GM23248 (cell line): ENCODE data around the gene PROCA1. TPM values are rescaled to one million over a fixed set of nuclear protein-coding genes. Genes with fewer than 3 reads are reported as not detected.
A peak's percentile ranks its signal among the peaks of the same experiment; 100 is the strongest.

Experiments
- DNase-seq: peaks from one replicate; pipeline ENCODE4 v3.0.0-alpha.2; 2015
- H2AFZ ChIP-seq: fragments of 200-600 bp; sonication (generic); 2 replicates; pipeline ENCODE4 v1.6.1; 2016; ENCODE audit warnings: antibody characterized with exemption
- H3F3A ChIP-seq: fragments of 200-600 bp; sonication (generic); 2 replicates; pipeline ENCODE4 v1.6.1; 2016; ENCODE audit warnings: mild to moderate bottlenecking, antibody characterized with exemption, mixed run types; ENCODE audit not compliant: insufficient read depth
- H3K27ac ChIP-seq: fragments of 200-600 bp; sonication (generic); 2 replicates; pipeline ENCODE4 v1.5.1; 2016; ENCODE audit warnings: mild to moderate bottlenecking
- H3K27me3 ChIP-seq: fragments of 200-600 bp; sonication (generic); replicated peaks from 2 replicates; pipeline ENCODE4 v1.6.1; 2016; ENCODE audit warnings: mild to moderate bottlenecking; ENCODE audit not compliant: insufficient read depth
- H3K36me3 ChIP-seq: fragments of 200-600 bp; sonication (generic); 2 replicates; pipeline ENCODE4 v1.6.1; 2016; ENCODE audit warnings: low read depth, mild to moderate bottlenecking
- H3K4me1 ChIP-seq: fragments of 200-600 bp; sonication (generic); 2 replicates; pipeline ENCODE4 v1.6.1; 2016; ENCODE audit warnings: mild to moderate bottlenecking; ENCODE audit not compliant: insufficient read depth
- H3K4me2 ChIP-seq: fragments of 200-600 bp; sonication (generic); one replicate; pipeline ENCODE4 v1.6.1; 2016; ENCODE audit warnings: mild to moderate bottlenecking; ENCODE audit not compliant: unreplicated experiment
- H3K4me3 ChIP-seq: fragments of 200-600 bp; sonication (generic); 2 replicates; pipeline ENCODE4 v1.5.1; 2016; ENCODE audit warnings: mild to moderate bottlenecking
- H3K79me2 ChIP-seq: fragments of 200-600 bp; sonication (generic); 2 replicates; pipeline ENCODE4 v1.6.1; 2016; ENCODE audit warnings: mild to moderate bottlenecking; ENCODE audit not compliant: insufficient read depth
- H3K9ac ChIP-seq: fragments of 200-600 bp; sonication (generic); 2 replicates; pipeline ENCODE4 v1.6.1; 2016; ENCODE audit warnings: mild to moderate bottlenecking
- H3K9me2 ChIP-seq: fragments of 200-600 bp; sonication (generic); 2 replicates; pipeline ENCODE4 v1.6.1; 2016; ENCODE audit warnings: mixed run types, mild to moderate bottlenecking, moderate library complexity; ENCODE audit not compliant: insufficient read depth
- H3K9me3 ChIP-seq: fragments of 200-600 bp; sonication (generic); one replicate; pipeline ENCODE4 v1.6.1; 2017; ENCODE audit warnings: low read depth
- H4K20me1 ChIP-seq: fragments of 200-600 bp; sonication (generic); 2 replicates; pipeline ENCODE4 v1.6.0; 2016; ENCODE audit not compliant: insufficient read depth
- EZH2 ChIP-seq: fragments of 200-600 bp; sonication (generic); IDR thresholded peaks from 2 replicates; pipeline ENCODE4 v1.6.1; 2018; ENCODE audit warnings: antibody characterized with exemption, mild to moderate bottlenecking; ENCODE audit not compliant: insufficient read depth, poor library complexity, severe bottlenecking
- EZH2phosphoT487 ChIP-seq: fragments of 200-600 bp; sonication (generic); IDR thresholded peaks from 2 replicates; pipeline ENCODE4 v1.6.1; 2018; ENCODE audit warnings: antibody characterized with exemption, moderate library complexity, mild to moderate bottlenecking, low read depth; ENCODE audit not compliant: insufficient read depth
- WGBS, 2 experiments: methylation state at CpG; one replicate each; pipeline ENCODE4 v1.1.6; 2015 to 2017; ENCODE audit warnings: low lambda C conversion rate in 2 of 2, low coverage in 1 of 2; ENCODE audit errors: missing lambda C conversion rate in 2 of 2; 5-methylcytosine and 5-hydroxymethylcytosine counted together
- in situ Hi-C: fragments of 300-500 bp; cut with MboI; formaldehyde crosslinking; loops from 2 replicates; pipeline ENCODE4 v1.15.0; 2020
- polyA plus RNA-seq: library from polyadenylated mRNA; unstranded; fragments of >200 nt; fragmentation: Nextera tagmentation; extraction: Ambion mirVana; gene quantifications from 2 replicates; pipeline ENCODE4 v1.2.1, GENCODE V29; 2016
- total RNA-seq: library from RNA; depleted of rRNA; stranded (reverse); fragments of >200 nt; shearing (Covaris generic); gene quantifications from 2 replicates; pipeline ENCODE4 v1.2.3, GENCODE V29; 2014

PROCA1 gene
- total and polyA plus RNA-seq, 2 experiments from 2014 or later = 0.41 to 0.65 TPM

DNA sequence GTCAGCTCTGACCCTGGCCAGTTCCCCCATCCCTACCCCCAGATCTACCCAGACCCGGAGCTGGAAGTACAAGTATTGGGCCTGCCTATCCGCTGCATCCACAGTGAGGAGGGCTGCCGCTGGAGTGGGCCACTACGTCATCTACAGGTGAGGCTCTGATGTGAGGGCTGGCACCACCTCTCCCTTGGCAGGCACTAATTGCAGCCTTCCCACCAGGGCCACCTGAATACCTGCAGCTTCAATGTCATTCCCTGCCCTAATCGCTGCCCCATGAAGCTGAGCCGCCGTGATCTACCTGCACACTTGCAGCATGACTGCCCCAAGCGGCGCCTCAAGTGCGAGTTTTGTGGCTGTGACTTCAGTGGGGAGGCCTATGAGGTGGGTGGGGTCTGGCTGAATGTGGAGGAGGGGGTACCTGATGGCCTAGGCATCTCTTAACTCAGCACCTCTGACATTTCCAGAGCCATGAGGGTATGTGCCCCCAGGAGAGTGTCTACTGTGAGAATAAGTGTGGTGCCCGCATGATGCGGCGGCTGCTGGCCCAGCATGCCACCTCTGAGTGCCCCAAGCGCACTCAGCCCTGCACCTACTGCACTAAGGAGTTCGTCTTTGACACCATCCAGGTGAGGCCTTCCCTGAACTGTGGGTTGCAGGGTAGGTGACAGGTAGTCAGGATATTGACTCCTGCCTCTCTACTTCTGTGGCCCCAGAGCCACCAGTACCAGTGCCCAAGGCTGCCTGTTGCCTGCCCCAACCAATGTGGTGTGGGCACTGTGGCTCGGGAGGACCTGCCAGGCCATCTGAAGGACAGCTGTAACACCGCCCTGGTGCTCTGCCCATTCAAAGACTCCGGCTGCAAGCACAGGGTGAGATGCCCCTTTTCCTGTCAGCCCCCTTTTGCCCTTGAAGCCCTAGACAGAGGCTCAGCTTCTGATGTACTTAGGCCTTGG lies 36.4 kb upstream of the PROCA1 start:
- Histone ChIP-seq H3K79me2 (peaks cover 60% of the 10 kb centered on the region), H3K4me2 (no peak overlapping the region), H3K36me3 (peaks cover 4% of the 10 kb centered on the region; the same call in 1 of the 2 replicates), H2AFZ (no peak overlapping the region), H4K20me1 (no peaks in the 10 kb centered on the region), H3K9ac (no peak overlapping the region), H3K4me3 (no peak overlapping the region), H3K27me3 (no peaks in the 10 kb centered on the region), H3K9me3 (no peaks in the 10 kb centered on the region), H3K4me1 (peaks cover 13% of the 10 kb centered on the region), H3K9me2 (no peaks in the 10 kb centered on the region), H3K27ac (no peak overlapping the region), H3F3A (0 out of 2 replicates have a peak, but pooled peaks cover 16% of the 10 kb centered on the region)
- DNase-seq = no peak
- in situ Hi-C loops = no loop called here
- TF ChIP-seq EZH2 (no peak), EZH2phosphoT487 (no peak)
- WGBS, 2 experiments = 89 to 96% methylated on average over 18 of the region's 18 CpGs

DNA sequence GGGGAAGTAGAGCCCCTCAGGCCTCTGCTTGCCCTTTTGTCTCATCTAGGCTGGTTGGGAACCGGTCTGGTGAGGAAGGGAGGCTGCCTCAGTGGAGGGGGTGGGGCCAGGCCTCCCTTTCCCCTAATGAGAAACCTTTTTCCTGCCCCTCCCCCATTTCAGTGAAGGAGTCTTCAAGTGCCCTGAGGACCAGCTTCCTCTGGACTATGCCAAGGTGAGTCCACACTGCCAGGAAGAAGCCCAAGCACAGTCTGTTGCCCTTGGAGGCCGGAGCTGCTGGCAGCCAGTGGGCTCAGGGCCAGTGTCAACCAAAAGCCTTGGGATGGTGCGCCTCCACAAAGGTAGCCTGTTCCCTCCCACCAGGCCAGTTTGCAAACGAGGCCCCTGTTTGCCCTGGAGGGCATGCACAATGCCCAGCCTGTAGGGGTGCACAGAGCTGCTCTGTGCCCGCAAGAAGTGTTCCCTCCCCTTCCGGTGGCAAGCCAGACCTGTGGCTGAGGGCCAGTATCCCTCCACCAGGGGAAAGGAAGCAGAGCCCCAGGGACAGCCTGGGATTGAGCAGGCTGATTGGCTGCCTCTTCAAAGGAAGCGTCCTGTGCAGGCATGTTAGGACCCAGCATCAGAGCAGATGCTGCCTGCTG lies 35.5 kb upstream of the PROCA1 start:
- Histone ChIP-seq H4K20me1 (no peaks in the 10 kb centered on the region), H3K4me1 (peaks cover 21% of the 10 kb centered on the region), H2AFZ (no peak overlapping the region), H3K27ac (no peak overlapping the region), H3K79me2 (peaks cover 60% of the 10 kb centered on the region), H3F3A (peaks cover 22% of the 10 kb centered on the region; the same call in 1 of the 2 replicates), H3K9ac (no peak overlapping the region), H3K36me3 (peaks cover 4% of the 10 kb centered on the region; the same call in 1 of the 2 replicates), H3K27me3 (no peaks in the 10 kb centered on the region), H3K4me2 (no peak overlapping the region), H3K9me3 (no peaks in the 10 kb centered on the region), H3K9me2 (no peaks in the 10 kb centered on the region), H3K4me3 (no peak overlapping the region)
- in situ Hi-C loops = no loop called here
- DNase-seq = no peak
- WGBS, 2 experiments = 84 to 87% methylated on average over 7 of the region's 7 CpGs
- TF ChIP-seq EZH2phosphoT487 = no peak
- TF ChIP-seq EZH2 = no peak

DNA sequence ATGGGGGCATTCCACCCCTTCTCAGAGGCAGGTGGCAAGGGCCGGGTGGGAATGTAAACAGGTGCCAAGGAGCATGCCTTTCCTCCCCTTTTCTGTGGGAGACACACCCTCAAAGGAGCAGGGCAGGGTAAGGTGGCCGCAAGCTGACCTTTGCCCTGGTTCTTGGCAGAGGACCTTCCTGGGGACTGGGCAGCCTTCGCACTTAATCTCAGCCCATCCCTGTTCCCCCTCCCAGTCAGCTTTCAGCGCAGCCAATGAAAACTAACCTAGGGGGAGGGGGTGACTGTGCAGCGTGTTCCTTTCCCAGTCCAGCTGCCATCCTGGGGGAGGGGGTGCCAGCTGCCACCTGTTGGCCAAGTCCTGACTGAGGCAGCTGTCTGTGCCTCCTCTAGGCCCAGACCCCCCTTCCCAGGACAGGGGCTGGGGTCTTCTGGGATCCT lies 34.9 kb upstream of the PROCA1 start:
- H3K9ac ChIP-seq = no peak overlapping the region
- H3K4me2 ChIP-seq = peak overlapping the region; percentile 90
- DNase-seq = no peak
- no peak overlapping the region for H2AFZ ChIP-seq
- no peaks in the 10 kb centered on the region for H4K20me1 ChIP-seq
- no peaks in the 10 kb centered on the region for H3K9me2 ChIP-seq
- 92% methylated on average over 5 of the region's 5 CpGs for WGBS, 2 experiments
- TF ChIP-seq EZH2phosphoT487 (no peak), EZH2 (no peak)
- in situ Hi-C loops = no loop called here
- H3K4me3 ChIP-seq = no peak overlapping the region
- H3K27me3 ChIP-seq = no peaks in the 10 kb centered on the region
- no peaks in the 10 kb centered on the region for H3K9me3 ChIP-seq
- peaks cover 24% of the 10 kb centered on the region; the same call in 1 of the 2 replicates for H3F3A ChIP-seq
- H3K4me1 ChIP-seq = peaks cover 21% of the 10 kb centered on the region
- H3K36me3 ChIP-seq = peaks cover under 1% of the 10 kb centered on the region; the same call in 1 of the 2 replicates
- no peak overlapping the region for H3K27ac ChIP-seq
- H3K79me2 ChIP-seq = peaks cover 60% of the 10 kb centered on the region

DNA sequence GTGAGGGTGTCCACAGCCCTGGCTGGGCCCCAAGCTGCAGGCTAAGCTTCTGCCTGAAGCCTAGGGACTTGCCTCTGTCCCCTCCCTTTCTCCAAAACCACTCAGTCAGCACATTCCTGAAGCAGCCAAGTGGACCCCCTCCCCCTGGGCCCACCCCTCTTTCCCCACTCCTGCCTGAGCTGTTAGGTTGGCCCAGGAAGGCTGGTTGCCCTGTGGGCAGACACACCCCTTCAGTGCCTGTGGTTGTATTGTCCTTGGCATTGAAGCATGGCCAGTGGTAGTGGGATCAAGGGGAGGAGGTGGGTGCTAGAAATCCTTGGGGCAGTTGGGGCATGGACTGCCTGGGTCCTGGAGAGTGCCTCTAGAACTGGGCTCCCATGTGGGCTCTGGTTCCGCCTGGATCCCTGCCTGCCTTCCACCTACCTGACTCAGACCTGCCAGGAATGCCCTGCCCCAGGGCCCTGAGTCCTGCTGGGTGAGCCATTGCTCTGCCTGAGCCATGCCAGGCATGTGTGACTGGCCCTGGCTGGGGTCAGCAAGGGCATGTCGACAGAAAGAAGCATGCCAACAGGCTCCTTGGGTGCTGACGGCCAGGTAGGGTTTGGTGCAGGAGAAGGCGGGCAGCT lies 34.2 kb upstream of the PROCA1 start:
- TF ChIP-seq EZH2 = no peak
- no peak for TF ChIP-seq EZH2phosphoT487
- no peaks in the 10 kb centered on the region for H4K20me1 ChIP-seq
- no peaks in the 10 kb centered on the region; the same call in 1 of the 2 replicates for H3K36me3 ChIP-seq

More for the DNA sequence above, 34.2 kb upstream of the PROCA1 start:
- H3K4me1 ChIP-seq = peaks cover 21% of the 10 kb centered on the region
- no peaks in the 10 kb centered on the region for H3K27me3 ChIP-seq
- peak; percentile 74 for DNase-seq
- H3K27ac ChIP-seq = 0 out of 2 replicates have a peak overlapping the region, but pooled peaks have one; percentile 0
- peaks cover 54% of the 10 kb centered on the region for H3K79me2 ChIP-seq
- peak overlapping the region; percentile 91 for H3K9ac ChIP-seq
- H3K4me3 ChIP-seq = peak overlapping the region; percentile 86
- peak overlapping the region; percentile 90 for H3K4me2 ChIP-seq
- no peaks in the 10 kb centered on the region for H3K9me2 ChIP-seq
- H3F3A ChIP-seq = peaks cover 21% of the 10 kb centered on the region; the same call in 1 of the 2 replicates
- H3K9me3 ChIP-seq = no peaks in the 10 kb centered on the region
- H2AFZ ChIP-seq = no peak overlapping the region
- WGBS, 2 experiments = 83 to 88% methylated on average over 4 of the region's 4 CpGs
- in situ Hi-C loops = no loop called here
